Left ventricle myocardium inferior (tissue), 1 donor: ENCODE results near the gene PRDM2. TPM values are rescaled to one million over a fixed set of nuclear protein-coding genes. Genes with fewer than 3 reads are reported as not detected.
"Not testable (repeated sequence)": the region's sequence is repeated elsewhere in the genome, so short reads cannot be mapped to it uniquely, and the experiment has no call there.

ENCODE experiments used
- DNase-seq: peaks from one replicate; pipeline ENCODE4 v3.0.0-alpha.2; 2020
- H3K27ac ChIP-seq: fragments of 200-600 bp; replicated peaks from 2 replicates; pipeline ENCODE4 v1.8.0; 2021
- H3K27me3 ChIP-seq: fragments of 200-600 bp; 2 replicates; pipeline ENCODE4 v1.8.0; 2021; ENCODE audit warnings: low read depth
- H3K36me3 ChIP-seq: fragments of 200-600 bp; 2 replicates; pipeline ENCODE4 v1.8.0; 2021
- H3K4me1 ChIP-seq: fragments of 200-600 bp; 2 replicates; pipeline ENCODE4 v1.8.0; 2021
- H3K4me3 ChIP-seq: fragments of 200-600 bp; 2 replicates; pipeline ENCODE4 v1.8.0; 2021; ENCODE audit warnings: mild to moderate bottlenecking, moderate library complexity
- H3K9me3 ChIP-seq: fragments of 200-600 bp; replicated peaks from 2 replicates; pipeline ENCODE4 v1.8.0; 2021
- intact Hi-C: fragments of 100-400 bp; cut with micrococcal nuclease; formaldehyde crosslinking; loops from one replicate; pipeline ENCODE4 v1.11.0; 2022
- total RNA-seq: library from RNA; stranded (reverse); fragmentation: NEBNext Ultra II Directional; extraction: Animal tissue kit (Norgen Biotek cat#: 25700); gene quantifications from one replicate; pipeline ENCODE4 v1.2.1, GENCODE V29; 2021
- TF ChIP-seq, protein P1 (sequence below): fragments of 200-600 bp; IDR thresholded peaks from 2 replicates; pipeline ENCODE4 v1.8.0; 2021; ENCODE audit warnings: antibody characterized with exemption, mild to moderate bottlenecking, borderline replicate concordance
- donor health status: DM: no; HTN: yes; CAD: no; lungs with severe emphysema.

Gene PRDM2
- total RNA-seq, 1 donor from 2014 or later, result 36.1 TPM

GRCh38 chr1:13683206-13683605 lies 16.8 kb upstream of the PRDM2 start:
- TF ChIP-seq, protein P1, sequence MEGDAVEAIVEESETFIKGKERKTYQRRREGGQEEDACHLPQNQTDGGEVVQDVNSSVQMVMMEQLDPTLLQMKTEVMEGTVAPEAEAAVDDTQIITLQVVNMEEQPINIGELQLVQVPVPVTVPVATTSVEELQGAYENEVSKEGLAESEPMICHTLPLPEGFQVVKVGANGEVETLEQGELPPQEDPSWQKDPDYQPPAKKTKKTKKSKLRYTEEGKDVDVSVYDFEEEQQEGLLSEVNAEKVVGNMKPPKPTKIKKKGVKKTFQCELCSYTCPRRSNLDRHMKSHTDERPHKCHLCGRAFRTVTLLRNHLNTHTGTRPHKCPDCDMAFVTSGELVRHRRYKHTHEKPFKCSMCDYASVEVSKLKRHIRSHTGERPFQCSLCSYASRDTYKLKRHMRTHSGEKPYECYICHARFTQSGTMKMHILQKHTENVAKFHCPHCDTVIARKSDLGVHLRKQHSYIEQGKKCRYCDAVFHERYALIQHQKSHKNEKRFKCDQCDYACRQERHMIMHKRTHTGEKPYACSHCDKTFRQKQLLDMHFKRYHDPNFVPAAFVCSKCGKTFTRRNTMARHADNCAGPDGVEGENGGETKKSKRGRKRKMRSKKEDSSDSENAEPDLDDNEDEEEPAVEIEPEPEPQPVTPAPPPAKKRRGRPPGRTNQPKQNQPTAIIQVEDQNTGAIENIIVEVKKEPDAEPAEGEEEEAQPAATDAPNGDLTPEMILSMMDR, result no peak
- H3K4me1 ChIP-seq, result no peaks in the 10 kb centered on the region
- H3K4me3 ChIP-seq, result no peak overlapping the region
- no peaks in the 10 kb centered on the region for H3K9me3 ChIP-seq
- DNase-seq, result no peak
- peaks cover 68% of the 10 kb centered on the region for H3K27me3 ChIP-seq
- no peaks in the 10 kb centered on the region for H3K36me3 ChIP-seq
- intact Hi-C loops, result no loop called here
- no peak overlapping the region for H3K27ac ChIP-seq

DNA sequence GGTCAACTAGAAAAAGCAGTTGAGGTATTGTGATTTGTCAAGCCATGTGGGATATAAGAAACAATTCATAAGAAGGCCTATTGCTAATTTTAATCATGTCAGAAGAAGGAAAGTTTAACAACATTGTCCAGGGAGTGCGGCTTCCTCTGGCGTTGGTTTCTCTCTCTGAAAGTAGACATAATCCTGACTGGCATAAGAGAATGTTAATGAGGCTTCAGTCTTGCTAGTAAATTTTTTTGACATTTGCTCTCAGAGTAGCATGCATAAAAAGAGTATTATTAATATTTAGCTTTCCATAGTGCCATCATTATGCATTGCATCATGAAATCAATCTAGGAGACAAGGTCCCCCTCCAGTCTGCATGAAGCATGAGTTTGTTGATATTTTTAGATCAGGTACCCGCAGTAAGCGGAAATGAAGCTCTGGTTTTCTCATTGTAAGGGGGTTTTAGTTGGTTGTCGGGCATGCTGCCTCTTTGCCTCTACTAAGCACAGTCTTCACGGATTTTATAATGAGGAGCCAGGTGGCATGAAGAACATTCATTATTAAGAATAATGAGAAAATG lies 12.8 kb upstream of the PRDM2 start:
- H3K9me3 ChIP-seq, result no peaks in the 10 kb centered on the region
- no peaks in the 10 kb centered on the region for H3K36me3 ChIP-seq
- no peaks in the 10 kb centered on the region for H3K4me1 ChIP-seq
- no peak overlapping the region for H3K4me3 ChIP-seq
- H3K27ac ChIP-seq, result no peak overlapping the region
- intact Hi-C loops, result no loop called here
- DNase-seq, result no peak
- TF ChIP-seq, protein P1, result no peak
- peaks cover 71% of the 10 kb centered on the region for H3K27me3 ChIP-seq

DNA sequence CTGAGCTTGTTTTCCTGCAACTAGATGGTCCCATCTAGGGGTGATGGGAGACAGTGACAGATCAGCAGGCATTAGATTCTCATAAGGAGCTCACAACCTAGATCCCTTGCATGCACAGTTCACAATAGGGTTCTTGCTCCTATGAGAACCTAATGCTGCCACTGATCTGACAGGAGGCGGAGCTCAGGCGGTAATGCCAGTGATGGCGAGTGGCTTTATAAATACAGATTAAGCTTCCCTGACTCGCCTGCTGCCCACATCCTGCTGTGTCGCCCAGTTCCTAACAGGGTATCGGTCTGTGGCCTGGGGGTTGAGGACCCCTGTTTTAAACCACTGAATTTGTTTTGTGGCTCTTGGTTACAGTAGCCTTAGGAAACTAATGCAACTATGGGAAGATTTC lies 6.9 kb upstream of the PRDM2 start:
- H3K4me1 ChIP-seq, H3K27ac ChIP-seq, H3K4me3 ChIP-seq, intact Hi-C loops, DNase-seq, H3K9me3 ChIP-seq, H3K36me3 ChIP-seq: not testable (repeated sequence)
- H3K27me3 ChIP-seq, result peaks cover 81% of the 10 kb centered on the region

DNA sequence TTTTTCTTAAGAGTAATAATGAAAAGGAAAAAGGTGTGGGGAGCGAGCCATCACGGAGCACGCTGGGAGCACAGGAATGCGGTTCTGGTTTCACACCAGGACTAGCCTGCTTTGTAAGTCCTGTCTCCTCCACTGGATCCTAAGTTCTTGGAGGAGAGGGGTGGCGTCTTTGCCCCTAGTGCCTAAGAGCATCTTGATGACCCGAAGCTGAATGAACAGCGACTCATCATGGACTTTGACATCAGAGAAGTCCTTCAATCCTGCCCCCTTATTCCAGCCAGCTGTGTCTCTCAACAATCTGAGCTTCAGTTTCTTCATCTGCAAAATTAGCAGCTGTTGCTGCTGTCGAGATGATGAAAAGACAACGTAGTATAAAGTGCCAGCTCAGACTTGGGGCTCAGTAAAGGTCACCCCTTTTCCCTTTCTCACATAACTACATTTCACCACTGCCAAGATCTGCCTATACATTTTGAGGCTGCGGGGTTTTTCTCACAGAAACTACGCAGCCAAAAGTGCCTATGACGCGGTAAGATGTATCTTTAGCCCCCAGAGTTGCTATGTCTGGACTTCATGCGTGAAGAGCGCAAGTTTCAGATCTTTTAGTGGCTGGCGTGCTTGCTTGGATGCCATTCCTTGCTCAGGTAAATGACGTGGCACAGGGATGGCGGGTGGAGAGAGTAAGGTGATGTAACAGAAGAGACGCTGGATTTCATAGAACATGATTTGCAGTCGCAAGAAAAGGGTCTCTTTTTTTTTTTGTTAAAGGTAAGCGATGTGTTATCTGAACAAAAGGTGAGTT lies 4.9 kb upstream of the PRDM2 start:
- no peak overlapping the region for H3K4me3 ChIP-seq
- H3K36me3 ChIP-seq, result no peaks in the 10 kb centered on the region
- H3K27ac ChIP-seq, result no peak overlapping the region
- peaks cover 8% of the 10 kb centered on the region for H3K4me1 ChIP-seq
- intact Hi-C loops, result no loop called here
- peaks cover 61% of the 10 kb centered on the region for H3K27me3 ChIP-seq
- TF ChIP-seq, protein P1, result no peak
- H3K9me3 ChIP-seq, result peaks cover 9% of the 10 kb centered on the region
- no peak for DNase-seq

- H3K4me3 ChIP-seq, result no peak overlapping the region
- H3K27ac ChIP-seq, result no peak overlapping the region
- intact Hi-C loops, result no loop called here
- peaks cover 9% of the 10 kb centered on the region for H3K9me3 ChIP-seq
- H3K27me3 ChIP-seq, result peaks cover 38% of the 10 kb centered on the region
- no peaks in the 10 kb centered on the region for H3K36me3 ChIP-seq
- TF ChIP-seq, protein P1, result no peak
- peaks cover 21% of the 10 kb centered on the region for H3K4me1 ChIP-seq
- no peak for DNase-seq
Observed at GRCh38 chr1:13697738-13698137, 2.2 kb upstream of the PRDM2 start.

- Histone ChIP-seq H3K27ac (peak overlapping the region; percentile 92), H3K27me3 (peaks cover 23% of the 10 kb centered on the region), H3K9me3 (peaks cover 9% of the 10 kb centered on the region), H3K36me3 (no peaks in the 10 kb centered on the region), H3K4me3 (peak overlapping the region; percentile 85), H3K4me1 (peaks cover 21% of the 10 kb centered on the region)
- intact Hi-C loops, result no loop called here
- DNase-seq, result no peak
- TF ChIP-seq, protein P1, result no peak
Observed at GRCh38 chr1:13699510-13699909, 478 bp upstream of the PRDM2 start.
